Sciatic nerve (tissue), 2 donors: ENCODE measurements around the gene ARHGEF17. TPM values are rescaled to one million over a fixed set of nuclear protein-coding genes. Genes with fewer than 3 reads are reported as not detected.

ENCODE experiments used
- ATAC-seq: fragments of 200-7000 bp; cut with Tn5 transposase; one replicate; pipeline ENCODE4 v1.9.1; 2020; ENCODE audit warnings: mild to moderate bottlenecking, moderate library complexity
- DNase-seq: peaks from one replicate; pipeline ENCODE4 v3.0.0-alpha.2; 2020; ENCODE audit warnings: low spot score
- intact Hi-C: fragments of 100-400 bp; cut with DNase I; formaldehyde crosslinking; loops from one replicate; pipeline ENCODE4 v1.14.2; 2022
- total RNA-seq: library from RNA; stranded (reverse); fragmentation: NEBNext Ultra II Directional; extraction: Animal tissue kit (Norgen Biotek cat#: 25700); gene quantifications from one replicate; pipeline ENCODE4 v1.2.1, GENCODE V29; 2021
- donor health status: DM: no; HTN: no; CAD: no.
- donor health status: DM: no; HTN: no; CAD: no.

Gene ARHGEF17
- total RNA-seq, 1 donor from 2014 or later, result 110 TPM

DNA sequence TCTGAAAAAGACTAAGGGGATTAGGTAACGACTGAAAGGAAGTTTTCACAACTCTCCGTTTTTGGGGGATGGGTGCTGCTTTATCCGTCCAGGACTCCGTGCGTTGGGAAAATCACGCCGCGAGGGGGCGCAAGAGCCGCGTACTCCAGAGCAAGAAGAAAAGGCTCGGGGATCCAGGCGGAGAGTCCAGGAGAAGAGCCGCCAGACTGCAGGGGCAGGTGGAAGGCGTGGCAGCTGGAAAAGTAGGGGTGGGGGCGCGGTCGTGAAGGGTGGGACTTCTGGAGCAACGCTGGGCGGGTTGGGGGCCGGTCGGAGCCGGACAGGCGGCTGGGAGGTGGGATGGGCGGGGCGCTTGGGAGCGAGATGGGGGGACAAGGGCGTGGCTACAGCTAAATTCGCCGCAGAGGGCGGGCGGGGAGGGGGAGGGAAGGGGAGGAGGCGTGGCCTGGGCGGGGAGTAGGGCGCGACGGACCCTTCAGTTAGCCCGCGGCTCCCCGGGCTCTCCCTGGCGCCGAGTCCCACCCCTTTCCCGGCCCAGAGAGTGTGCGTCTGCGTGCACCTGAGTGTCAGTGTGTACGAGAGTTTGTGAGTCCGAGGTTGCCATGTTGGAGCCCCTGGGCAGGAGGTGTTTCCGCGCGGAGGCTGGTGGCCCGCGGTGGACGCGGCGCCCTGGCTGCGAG is 613 bp upstream of the ARHGEF17 start:
- DNase-seq, result peak; percentile 100
- intact Hi-C loops, result loop anchor here (2.0 kb wide), 1 partner anchor 27 kb away; no protein-coding TSS in a partner anchor
- ATAC-seq, result peak; percentile 82

DNA sequence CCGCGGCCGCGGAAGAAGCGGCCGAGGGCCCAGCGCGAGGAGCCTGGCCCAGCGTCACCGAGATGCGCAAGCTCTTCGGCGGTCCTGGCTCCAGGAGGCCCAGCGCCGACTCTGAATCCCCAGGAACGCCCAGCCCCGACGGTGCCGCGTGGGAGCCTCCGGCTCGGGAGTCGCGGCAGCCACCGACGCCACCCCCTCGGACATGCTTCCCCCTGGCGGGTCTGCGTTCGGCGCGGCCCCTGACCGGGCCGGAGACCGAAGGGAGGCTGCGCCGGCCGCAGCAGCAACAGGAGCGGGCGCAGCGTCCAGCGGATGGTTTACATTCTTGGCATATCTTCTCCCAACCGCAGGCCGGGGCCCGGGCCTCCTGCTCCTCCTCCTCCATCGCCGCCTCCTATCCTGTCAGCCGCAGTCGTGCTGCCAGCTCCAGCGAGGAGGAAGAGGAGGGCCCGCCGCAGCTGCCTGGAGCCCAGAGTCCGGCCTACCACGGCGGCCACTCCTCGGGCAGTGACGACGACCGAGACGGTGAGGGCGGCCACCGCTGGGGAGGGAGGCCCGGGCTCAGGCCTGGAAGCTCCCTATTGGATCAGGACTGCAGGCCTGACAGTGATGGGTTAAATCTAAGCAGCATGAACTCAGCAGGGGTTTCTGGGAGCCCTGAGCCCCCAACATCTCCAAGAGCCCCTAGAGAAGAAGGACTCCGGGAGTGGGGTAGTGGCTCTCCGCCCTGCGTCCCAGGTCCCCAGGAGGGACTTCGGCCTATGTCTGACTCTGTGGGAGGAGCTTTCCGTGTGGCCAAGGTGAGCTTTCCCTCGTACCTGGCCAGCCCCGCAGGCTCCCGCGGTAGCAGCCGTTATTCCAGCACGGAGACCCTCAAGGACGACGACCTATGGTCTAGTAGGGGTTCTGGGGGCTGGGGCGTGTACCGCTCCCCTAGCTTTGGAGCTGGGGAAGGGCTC is 1.2 kb downstream of the ARHGEF17 start:
- ATAC-seq (peak; percentile 80), DNase-seq (peak; percentile 93)
- intact Hi-C loops, result no loop called here

DNA sequence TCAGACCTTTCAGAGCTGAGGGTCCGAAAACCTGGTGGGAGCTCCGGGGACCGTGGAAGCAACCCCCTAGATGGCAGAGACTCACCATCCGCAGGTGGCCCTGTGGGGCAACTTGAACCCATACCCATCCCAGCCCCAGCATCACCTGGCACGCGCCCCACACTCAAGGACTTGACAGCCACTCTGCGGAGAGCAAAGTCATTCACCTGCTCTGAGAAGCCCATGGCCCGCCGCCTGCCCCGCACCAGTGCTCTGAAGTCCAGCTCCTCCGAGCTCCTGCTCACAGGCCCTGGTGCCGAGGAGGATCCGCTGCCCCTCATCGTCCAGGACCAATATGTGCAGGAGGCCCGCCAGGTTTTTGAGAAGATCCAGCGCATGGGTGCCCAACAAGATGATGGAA is 2.0 kb downstream of the ARHGEF17 start:
- DNase-seq, result no peak
- no peak for ATAC-seq
- intact Hi-C loops, result no loop called here

DNA sequence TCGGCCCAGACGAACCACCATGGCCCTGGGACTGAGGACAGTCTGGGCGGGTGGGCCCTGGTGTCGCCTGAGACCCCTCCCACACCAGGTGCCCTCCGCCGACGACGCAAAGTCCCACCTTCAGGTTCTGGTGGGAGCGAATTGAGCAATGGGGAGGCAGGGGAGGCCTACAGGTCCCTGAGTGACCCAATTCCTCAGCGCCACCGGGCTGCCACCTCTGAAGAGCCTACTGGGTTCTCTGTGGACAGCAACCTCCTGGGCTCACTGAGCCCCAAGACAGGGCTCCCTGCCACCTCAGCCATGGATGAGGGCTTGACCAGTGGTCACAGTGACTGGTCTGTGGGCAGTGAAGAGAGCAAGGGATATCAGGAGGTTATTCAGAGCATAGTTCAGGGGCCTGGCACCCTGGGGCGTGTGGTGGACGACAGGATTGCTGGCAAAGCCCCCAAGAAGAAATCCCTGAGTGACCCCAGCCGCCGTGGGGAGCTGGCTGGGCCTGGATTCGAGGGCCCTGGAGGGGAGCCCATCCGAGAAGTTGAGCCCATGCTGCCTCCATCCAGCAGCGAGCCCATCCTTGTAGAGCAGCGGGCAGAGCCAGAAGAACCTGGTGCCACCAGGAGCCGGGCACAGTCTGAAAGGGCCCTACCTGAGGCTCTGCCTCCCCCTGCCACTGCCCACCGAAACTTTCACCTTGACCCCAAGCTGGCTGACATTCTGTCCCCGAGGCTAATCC is 2.8 kb downstream of the ARHGEF17 start:
- no peak for DNase-seq
- ATAC-seq, result no peak
- intact Hi-C loops, result no loop called here

DNA sequence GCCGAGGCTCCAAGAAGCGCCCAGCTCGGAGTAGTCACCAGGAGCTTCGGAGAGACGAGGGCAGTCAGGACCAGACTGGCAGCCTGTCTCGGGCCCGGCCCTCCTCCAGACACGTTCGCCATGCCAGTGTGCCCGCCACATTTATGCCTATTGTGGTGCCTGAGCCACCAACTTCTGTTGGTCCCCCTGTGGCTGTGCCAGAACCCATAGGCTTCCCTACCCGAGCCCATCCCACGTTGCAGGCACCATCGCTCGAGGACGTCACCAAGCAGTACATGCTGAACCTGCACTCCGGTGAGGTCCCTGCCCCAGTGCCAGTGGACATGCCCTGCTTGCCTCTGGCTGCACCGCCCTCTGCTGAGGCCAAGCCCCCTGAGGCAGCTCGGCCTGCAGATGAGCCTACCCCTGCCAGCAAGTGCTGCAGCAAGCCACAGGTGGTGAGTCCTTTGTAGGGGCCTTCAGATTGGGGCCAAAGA is 3.4 kb downstream of the ARHGEF17 start:
- ATAC-seq (no peak), DNase-seq (no peak)
- intact Hi-C loops, result no loop called here

DNA sequence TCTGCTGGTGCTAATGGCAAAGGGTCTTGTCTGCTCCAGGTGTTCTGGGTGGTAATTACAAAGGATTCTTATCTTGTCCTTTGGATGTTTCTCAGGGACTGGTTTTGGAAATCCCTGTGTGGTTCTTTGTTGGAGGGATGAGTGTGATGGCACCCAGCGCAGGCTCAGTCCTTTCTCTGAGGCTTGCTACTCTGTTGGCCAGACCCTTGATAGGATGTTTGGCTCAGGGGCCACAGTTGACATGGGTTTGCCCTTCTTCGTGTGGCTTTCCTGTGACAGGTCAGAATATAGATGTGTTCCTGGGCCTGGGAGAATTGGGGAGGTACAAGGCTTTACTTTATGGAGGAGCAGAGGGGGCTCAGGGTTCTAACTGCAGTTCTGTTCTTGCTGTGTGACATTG is 4.0 kb downstream of the ARHGEF17 start:
- DNase-seq (no peak), ATAC-seq (no peak)
- intact Hi-C loops, result no loop called here

DNA sequence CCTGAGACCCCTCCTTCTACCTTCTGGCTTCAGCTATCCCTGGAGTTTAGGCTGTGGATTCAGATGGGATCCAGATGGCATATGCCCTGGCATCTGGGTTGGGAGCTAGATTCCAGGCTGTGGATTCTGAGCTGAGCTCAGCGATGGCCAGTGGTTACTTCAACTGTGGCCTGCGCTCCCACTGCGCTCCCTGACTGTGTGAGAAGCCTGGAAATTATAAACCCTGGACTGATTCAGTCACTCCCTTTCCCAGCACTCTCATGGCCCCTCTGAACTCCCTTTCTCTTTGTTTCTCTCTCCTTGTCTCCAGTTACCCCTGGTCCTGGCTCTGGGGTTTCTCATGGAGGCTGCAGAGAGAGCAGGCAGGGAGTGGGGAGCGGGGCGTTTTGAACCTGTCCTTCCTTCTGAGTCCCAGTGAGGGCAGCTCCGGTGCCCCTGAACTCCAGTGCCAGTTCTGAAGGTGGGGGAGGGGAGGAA is 4.8 kb downstream of the ARHGEF17 start:
- ATAC-seq, result no peak
- no peak for DNase-seq
- intact Hi-C loops, result no loop called here

DNA sequence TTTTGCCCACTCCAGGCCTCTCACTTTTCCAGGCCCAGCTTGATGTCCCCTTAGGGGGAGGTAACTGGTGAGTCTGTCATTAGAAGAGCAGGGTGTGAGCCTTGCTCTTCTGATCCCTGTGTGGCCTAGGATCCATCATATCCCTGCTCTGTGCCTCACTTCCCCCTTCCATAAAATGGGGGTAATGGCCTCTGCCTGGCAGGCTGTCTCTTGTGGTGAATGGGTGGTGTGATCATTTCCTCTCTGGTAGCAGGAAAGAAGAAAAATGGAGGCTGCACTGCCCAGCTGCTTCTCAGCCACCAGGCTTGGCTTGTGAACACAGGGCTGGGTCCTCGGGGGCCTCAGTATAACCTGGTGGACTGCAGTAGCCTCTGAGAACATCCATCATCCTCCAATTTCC is 5.6 kb downstream of the ARHGEF17 start:
- no peak for ATAC-seq
- DNase-seq, result no peak
- intact Hi-C loops, result no loop called here

DNA sequence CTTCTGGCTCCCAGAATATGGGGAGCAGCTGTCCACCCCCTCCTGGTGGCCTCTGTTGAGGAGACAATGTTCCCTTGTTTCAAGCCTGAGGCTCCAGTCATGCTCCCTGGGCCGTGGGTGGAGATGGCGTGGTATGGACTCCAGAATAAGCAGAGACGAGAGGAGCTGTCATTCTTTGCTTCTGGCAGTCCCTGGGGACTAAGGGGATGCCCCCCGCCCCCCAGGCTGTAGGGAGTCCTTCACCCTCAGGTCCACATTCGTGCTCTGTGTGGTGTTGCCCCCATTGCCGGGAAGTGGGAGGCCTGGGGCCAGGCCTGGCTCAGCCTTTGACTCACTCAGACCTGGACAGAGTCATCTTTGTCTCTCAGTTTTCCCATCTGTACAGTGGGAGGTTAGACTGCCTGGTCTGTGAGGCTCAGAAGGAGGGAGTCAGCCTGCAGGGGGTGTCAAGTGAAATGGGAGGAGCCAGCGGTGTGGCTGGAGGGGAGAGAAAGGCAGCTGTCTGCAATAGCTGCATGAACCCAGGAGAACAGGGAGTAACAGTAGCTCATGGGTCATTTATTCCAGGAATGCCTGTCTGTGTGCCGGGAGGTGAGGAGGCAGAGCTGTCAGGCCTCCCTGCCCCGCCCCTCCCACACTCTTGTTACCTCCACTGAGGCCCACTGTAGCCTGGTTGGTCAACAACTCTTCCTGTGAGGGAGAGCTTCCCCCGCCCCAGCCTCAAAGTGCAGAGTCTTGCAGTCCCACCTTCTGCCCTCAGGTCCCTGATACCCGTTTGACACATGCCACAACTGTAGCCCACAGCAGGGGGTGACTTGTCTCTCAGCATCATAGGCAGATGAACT is 6.3 kb downstream of the ARHGEF17 start:
- intact Hi-C loops, result no loop called here
- ATAC-seq, result peak; percentile 47
- peak; percentile 81 for DNase-seq

DNA sequence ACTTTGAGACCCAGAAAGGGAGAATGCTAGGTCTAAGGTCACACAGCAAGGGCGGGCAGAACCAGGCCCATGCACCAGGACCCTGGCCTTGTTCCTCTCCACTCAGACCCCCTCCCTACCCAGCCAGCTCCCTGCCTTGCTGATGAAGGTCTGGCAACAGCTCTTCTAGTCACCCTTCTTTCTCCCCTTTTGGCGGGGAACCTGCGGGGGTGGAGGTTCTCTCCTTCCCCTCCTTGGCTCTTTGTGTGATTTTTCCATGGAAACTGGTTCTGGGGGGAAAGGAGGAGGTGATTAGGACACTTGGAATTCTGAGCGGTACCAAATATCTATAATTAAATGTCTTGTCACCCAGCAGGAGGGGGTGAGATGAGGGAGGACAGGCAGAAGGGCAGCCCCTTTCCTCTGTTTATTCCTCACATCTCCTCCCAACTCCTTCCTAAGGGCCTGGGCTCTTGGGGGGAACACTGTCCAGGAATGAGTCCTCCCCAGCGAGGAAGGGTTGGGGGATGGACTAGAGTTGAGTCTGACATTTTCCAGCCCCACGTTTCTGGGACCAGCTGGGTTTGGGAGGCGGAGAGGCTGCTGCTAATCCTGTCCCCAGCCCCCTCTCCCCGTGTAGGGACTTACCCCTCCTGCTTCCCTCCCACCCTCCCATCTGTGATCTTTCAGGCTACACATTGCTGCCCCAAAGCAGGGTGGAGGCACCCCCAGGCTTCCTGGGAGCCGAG is 7.4 kb downstream of the ARHGEF17 start:
- DNase-seq (no peak), ATAC-seq (no peak)
- intact Hi-C loops, result no loop called here

DNA sequence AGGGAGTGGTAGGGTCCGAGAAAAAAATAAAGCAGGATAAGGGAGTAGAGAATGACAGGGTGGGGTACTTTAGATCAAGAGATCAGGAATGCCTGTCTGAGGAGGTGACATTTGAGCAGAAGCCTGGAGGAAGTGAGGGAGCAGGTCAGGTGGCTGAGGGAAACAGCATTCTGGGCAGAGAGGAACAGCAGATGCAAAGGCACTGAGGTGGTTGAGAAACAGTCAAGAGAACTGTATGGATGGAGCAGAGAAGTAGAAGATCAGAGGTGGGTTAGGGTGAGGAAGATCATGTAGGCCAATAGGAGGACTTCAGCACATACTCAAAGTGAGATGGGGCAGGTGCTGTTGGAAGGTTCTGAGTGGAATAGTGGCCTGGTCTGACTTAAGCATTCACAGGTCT is 8.3 kb downstream of the ARHGEF17 start:
- intact Hi-C loops, result no loop called here
- DNase-seq, result no peak
- ATAC-seq, result no peak

DNA sequence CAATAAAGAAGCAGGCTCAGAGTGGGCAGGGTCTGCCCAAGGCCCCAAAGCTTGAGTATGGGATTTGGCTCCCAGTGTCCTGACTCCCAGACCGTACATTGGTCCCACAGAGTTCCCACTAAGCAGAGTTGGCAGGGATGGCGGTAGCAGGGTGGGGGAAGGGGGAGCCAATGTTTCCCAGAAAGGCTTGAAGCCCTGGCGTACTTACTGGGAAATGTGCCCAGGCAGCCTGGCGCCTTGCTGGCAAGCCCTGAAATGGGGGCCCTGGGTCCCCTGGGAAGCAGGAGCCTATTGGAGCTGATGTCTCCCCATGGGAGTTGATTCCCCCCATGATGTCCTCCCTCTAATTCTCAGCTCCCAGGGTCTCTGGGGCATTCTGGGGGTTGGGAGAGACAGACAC is 9.3 kb downstream of the ARHGEF17 start:
- DNase-seq, result peak; percentile 85
- intact Hi-C loops, result no loop called here
- no peak for ATAC-seq

DNA sequence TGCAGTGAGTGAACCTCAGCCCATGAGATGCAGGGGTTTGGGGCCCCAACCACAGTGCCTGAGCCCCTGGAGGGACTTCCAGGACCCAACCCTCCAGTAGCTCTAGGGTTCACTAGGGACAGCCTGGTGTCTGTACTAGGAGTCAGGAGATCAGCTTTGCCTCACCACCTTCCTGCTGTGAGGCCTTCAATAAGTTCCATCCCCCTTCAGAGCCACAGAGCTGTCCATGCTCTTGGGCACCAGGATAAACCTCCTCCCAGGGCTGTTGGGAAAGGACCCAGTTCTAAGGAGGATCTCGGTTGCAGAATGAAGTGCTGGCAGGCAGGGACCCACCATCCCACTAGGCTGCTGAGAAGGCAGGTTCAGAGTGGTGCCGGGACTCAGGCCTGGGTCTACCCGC is 9.7 kb downstream of the ARHGEF17 start:
- no peak for ATAC-seq
- intact Hi-C loops, result no loop called here

DNA sequence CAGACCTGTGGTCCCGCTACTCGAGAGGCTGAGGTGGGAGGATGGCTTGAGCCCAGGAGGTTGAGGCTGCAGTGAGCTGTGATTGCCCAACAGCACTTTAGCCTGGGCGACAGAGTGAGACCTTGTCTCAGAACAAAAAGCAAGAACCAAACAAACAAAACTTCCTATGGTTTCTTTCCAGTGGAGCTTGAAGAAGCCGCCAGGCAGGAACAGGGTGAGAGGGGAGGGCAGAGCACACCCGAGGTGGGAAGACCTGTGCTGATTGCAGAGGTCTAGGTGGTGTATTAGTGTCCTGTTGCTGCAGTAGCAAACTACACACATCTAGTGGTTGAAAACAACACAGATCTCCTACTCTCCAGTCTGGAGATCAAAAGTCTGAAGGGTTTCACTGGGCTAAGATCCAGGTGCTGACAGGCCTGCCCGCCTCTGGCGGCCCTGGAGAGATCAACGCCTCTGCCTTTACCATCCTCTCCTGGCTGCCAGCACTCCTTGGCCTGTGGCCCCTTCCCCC is 10.5 kb downstream of the ARHGEF17 start:
- intact Hi-C loops, result no loop called here
- ATAC-seq (no peak), DNase-seq (no peak)

More for the DNA sequence above, 9.7 kb downstream of the ARHGEF17 start:
- DNase-seq, result no peak

DNA sequence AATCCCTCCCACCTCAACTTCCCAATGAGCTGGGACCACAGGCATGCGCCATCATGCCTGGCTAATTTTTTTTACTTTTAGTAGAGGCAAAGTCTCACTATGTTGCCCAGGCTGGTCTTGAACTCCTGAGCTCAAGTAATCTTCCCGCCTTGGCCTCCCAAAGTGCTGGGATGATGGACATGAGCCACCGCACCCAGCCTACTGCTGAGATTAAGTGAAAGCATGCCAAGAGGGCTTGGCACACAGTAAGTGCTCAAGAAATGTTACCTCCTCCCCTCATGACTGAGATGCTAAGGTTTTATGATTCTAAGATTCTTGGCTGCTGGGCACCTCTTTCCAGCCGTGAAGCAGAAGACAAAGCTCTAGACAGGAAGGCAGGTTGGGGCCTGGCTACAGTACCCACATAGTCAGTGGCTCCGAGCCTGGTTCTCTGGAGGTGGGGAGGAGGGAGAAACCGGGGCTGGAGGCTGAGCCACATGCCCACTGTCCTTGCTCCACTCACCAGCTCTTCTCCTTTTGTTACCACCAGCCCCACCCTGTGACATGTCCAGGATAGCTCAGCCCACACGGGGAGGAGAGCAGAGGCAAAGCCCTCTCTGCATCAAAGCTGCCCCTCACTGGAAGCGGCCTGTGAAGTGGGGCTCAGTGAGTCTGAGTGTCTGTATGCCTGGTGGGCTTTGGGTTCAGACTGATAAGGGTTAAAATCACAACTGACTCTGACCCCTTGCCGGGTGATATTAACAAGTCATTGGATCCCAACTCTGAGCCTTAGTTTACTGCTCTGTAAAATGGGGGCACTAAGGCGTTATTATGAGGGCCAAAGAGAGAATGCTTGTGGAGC is 12.9 kb downstream of the ARHGEF17 start:
- ATAC-seq (no peak), DNase-seq (no peak)
- intact Hi-C loops, result no loop called here

DNA sequence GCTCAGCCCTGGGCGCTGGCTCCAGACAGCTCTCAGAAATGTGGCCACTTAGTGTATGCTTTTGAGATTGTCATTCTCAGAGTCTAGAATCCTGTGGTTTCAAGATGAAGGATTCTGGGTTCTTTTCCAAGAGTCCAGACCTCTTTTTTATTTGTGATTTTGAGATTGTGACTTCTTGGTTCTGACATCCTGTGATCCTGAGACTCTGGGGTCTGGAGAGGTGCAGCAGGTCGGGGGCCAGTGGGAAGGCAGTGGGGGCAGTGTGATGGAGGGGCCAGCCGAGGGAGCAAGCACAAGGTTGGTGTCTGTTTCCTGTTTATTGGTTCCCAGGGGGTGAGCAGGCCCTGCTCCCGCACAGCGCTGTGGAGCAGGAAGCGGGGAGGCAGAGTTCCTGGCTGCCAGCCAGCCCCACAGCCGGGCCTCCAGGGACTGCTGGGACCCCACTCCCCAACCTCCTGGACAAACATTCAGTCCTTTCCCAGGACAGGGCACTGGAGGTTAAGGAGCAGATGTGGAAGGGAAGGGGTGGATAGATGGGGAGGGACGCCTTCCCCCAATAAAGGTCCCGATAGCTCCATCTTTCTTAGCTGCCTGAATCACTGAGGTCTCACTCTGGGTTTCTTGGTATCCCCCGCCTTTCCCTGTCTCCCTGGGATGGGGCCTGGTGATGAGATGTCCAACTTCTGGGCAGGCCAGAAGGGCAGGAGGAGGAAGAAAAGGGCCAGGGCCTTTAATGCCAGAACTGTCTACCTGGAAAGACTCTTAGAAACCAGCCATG is 13.7 kb downstream of the ARHGEF17 start:
- intact Hi-C loops, result no loop called here
- DNase-seq (no peak), ATAC-seq (peak; percentile 71)
